ENCODE data around the gene LAMA3.
A peak's percentile ranks its signal among the peaks of the same experiment; 100 is the strongest.

LAMA3 gene

DNA sequence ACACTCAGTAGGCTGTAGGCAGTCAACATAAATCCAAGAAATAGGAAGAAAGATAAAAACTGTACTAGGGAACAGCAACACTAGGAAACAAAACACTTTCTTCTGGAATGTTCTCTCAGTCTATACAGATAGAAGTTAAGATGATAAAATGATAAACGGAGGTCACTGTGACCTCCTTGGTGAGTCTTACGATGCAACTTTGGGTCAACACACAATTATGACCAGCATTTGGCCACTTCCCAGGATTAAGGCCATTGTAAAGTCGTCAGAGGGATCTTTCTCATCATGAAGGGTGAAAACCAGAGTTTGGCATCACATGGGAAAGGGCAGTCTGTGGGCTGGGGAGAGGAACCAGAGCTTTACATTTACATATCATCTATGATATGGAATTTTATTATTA, 33.4 kb downstream of the LAMA3 start:
- no peak overlapping the region for H3K4me2 ChIP-seq (ENCODE audit: low read depth, low read length, poor library complexity, severe bottlenecking)
- H3K79me2 ChIP-seq (ENCODE audit: insufficient read depth, low read length): no peaks in the 10 kb centered on the region
- no peak for TF ChIP-seq EZH2phosphoT487 (IDR thresholded peaks at IDR 0.05; ENCODE audit: borderline replicate concordance)
- no peak for TF ChIP-seq CTCF (conservative IDR thresholded peaks at IDR 0.05; ENCODE audit: low read length)

DNA sequence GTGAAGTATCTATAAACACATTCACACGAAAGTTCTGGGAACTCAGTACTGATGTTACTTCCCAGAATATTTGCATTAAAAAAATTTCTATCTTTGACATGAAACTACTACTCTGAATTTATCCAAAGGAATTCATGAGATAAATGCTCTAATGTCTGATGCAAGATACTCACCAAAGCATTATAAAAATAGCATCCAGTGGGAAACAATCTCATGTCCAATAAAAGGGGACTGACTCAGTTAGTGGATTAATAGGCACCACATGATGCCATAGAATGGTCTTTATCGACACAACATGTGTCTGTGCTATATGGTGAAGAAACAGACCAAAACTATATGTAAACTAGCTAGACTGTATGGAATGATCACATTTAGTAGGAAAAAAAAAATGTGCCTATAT, 33.9 kb downstream of the LAMA3 start:
- Histone ChIP-seq H3K36me3 (ENCODE audit: insufficient read depth, low read length) (no peaks in the 10 kb centered on the region), H3K4me1 (ENCODE audit: insufficient read depth, low read length, poor library complexity, severe bottlenecking) (peaks cover 17% of the 10 kb centered on the region), H3K4me2 (ENCODE audit: low read depth, low read length, poor library complexity, severe bottlenecking) (no peak overlapping the region), H2AFZ (ENCODE audit: low read length) (no peak overlapping the region), H3K4me3 (ENCODE audit: low read length, poor library complexity, severe bottlenecking) (no peak overlapping the region), H3K79me2 (ENCODE audit: insufficient read depth, low read length) (no peaks in the 10 kb centered on the region), H3K9ac (ENCODE audit: low read depth, low read length, poor library complexity, severe bottlenecking) (no peak overlapping the region), H3K9me2 (replicated peaks; ENCODE audit: low read depth, low read length) (no peaks in the 10 kb centered on the region), H3K9me3 (ENCODE audit: insufficient read depth, low read depth, low read length) (no peaks in the 10 kb centered on the region), H3F3A (ENCODE audit: low read depth) (no peaks in the 10 kb centered on the region), H3K27me3 (ENCODE audit: insufficient read depth, low read length, poor library complexity, severe bottlenecking) (no peaks in the 10 kb centered on the region), H4K20me1 (ENCODE audit: insufficient read depth, low read length, poor library complexity, severe bottlenecking) (no peaks in the 10 kb centered on the region)
- no peak for TF ChIP-seq CTCF (conservative IDR thresholded peaks at IDR 0.05; ENCODE audit: low read length)
- no peak for TF ChIP-seq EZH2phosphoT487 (IDR thresholded peaks at IDR 0.05; ENCODE audit: borderline replicate concordance)

More for the DNA sequence above, 33.4 kb downstream of the LAMA3 start:
- H3K9me2 ChIP-seq (replicated peaks; ENCODE audit: low read depth, low read length): no peaks in the 10 kb centered on the region
- no peak overlapping the region for H2AFZ ChIP-seq (ENCODE audit: low read length)
- no peak overlapping the region for H3K4me3 ChIP-seq (ENCODE audit: low read length, poor library complexity, severe bottlenecking)
- no peaks in the 10 kb centered on the region for H4K20me1 ChIP-seq (ENCODE audit: insufficient read depth, low read length, poor library complexity, severe bottlenecking)
- no peaks in the 10 kb centered on the region for H3K27me3 ChIP-seq (ENCODE audit: insufficient read depth, low read length, poor library complexity, severe bottlenecking)
- no peak overlapping the region for H3K9ac ChIP-seq (ENCODE audit: low read depth, low read length, poor library complexity, severe bottlenecking)
- H3F3A ChIP-seq (ENCODE audit: low read depth): no peaks in the 10 kb centered on the region
- peaks cover 17% of the 10 kb centered on the region for H3K4me1 ChIP-seq (ENCODE audit: insufficient read depth, low read length, poor library complexity, severe bottlenecking)
- H3K9me3 ChIP-seq (ENCODE audit: insufficient read depth, low read depth, low read length): no peaks in the 10 kb centered on the region
- H3K36me3 ChIP-seq (ENCODE audit: insufficient read depth, low read length): no peaks in the 10 kb centered on the region

GRCh38 chr18:23724681-23725080, 35.4 kb downstream of the LAMA3 start:
- H3K9me3 ChIP-seq (ENCODE audit: insufficient read depth, low read depth, low read length): no peaks in the 10 kb centered on the region
- peaks cover 17% of the 10 kb centered on the region for H3K4me1 ChIP-seq (ENCODE audit: insufficient read depth, low read length, poor library complexity, severe bottlenecking)
- H3K79me2 ChIP-seq (ENCODE audit: insufficient read depth, low read length): no peaks in the 10 kb centered on the region
- H3K9me2 ChIP-seq (replicated peaks; ENCODE audit: low read depth, low read length): no peaks in the 10 kb centered on the region
- no peak overlapping the region for H3K9ac ChIP-seq (ENCODE audit: low read depth, low read length, poor library complexity, severe bottlenecking)
- no peaks in the 10 kb centered on the region for H3K27me3 ChIP-seq (ENCODE audit: insufficient read depth, low read length, poor library complexity, severe bottlenecking)
- H2AFZ ChIP-seq (ENCODE audit: low read length): no peak overlapping the region; the same call in 1 of the 2 replicates
- peak overlapping the region; percentile 6 for H3K4me2 ChIP-seq (ENCODE audit: low read depth, low read length, poor library complexity, severe bottlenecking)
- TF ChIP-seq EZH2phosphoT487 (IDR thresholded peaks at IDR 0.05; ENCODE audit: borderline replicate concordance): no peak
- no peak for TF ChIP-seq CTCF (conservative IDR thresholded peaks at IDR 0.05; ENCODE audit: low read length)
- H3K4me3 ChIP-seq (ENCODE audit: low read length, poor library complexity, severe bottlenecking): no peak overlapping the region
- no peaks in the 10 kb centered on the region for H3F3A ChIP-seq (ENCODE audit: low read depth)
- H3K36me3 ChIP-seq (ENCODE audit: insufficient read depth, low read length): no peaks in the 10 kb centered on the region
- H4K20me1 ChIP-seq (ENCODE audit: insufficient read depth, low read length, poor library complexity, severe bottlenecking): no peaks in the 10 kb centered on the region

Data from Loucy (cell line).